Rectal smooth muscle tissue (tissue), 1 donor: ENCODE measurements around the gene FAM240A.

ENCODE experiments used
- H3K27ac ChIP-seq: one replicate; pipeline ENCODE4 v1.7.0; 2013; ENCODE audit warnings: low read depth, low read length, inconsistent platforms
- H3K27me3 ChIP-seq: one replicate; pipeline ENCODE4 v1.7.0; 2013; ENCODE audit warnings: low read length; ENCODE audit not compliant: control insufficient read depth, insufficient read depth
- H3K36me3 ChIP-seq: one replicate; pipeline ENCODE4 v1.7.0; 2013; ENCODE audit warnings: low read length; ENCODE audit not compliant: control insufficient read depth, insufficient read depth
- H3K4me1 ChIP-seq: one replicate; pipeline ENCODE4 v1.7.0; 2013; ENCODE audit warnings: low read length; ENCODE audit not compliant: control insufficient read depth, insufficient read depth
- H3K4me3 ChIP-seq: one replicate; pipeline ENCODE4 v1.7.0; 2013; ENCODE audit warnings: low read length
- H3K9ac ChIP-seq: one replicate; pipeline ENCODE4 v1.7.0; 2013; ENCODE audit warnings: low read length

Gene FAM240A

DNA sequence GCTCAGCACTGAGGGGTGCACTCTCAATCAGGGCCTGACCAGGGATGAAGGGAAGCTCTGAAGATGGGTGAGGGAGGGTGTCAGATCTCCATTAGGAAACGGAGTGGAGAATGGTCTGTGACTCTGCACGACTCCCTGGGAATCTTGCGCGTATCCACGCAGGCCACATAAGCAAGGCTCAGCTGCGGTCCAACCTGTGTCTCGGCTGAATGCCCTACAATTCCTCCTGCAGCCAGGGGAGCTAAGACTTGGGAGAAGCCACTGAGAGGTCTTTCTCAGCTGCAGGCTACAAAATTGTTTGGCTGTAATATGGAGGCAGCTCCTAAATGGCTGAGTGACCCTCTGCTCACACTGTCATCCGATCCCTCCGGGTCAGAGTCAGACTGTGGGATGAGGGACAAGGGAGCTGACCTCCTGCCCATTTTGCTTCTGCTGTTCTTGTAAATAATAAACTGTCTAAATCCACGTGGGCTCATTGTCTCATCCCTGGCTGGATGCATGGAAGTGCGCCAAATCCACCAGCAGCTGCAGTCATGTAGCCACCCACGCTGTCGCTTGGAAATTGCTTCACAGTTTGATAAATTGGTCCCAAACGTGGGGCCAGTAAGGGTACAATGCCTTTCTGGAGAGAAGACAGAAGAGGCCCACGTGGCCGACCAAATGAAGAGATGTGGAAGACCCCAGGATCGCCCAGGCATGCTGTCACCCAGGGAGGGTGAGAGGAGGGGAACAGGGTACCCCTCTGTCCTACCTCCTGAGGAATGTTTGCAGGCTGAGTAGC, 50.6 kb downstream of the FAM240A start:
- Histone ChIP-seq H3K27ac (no peak overlapping the region), H3K4me1 (peaks cover 2% of the 10 kb centered on the region), H3K27me3 (no peaks in the 10 kb centered on the region), H3K36me3 (no peaks in the 10 kb centered on the region), H3K9ac (no peak overlapping the region), H3K4me3 (no peak overlapping the region)

DNA sequence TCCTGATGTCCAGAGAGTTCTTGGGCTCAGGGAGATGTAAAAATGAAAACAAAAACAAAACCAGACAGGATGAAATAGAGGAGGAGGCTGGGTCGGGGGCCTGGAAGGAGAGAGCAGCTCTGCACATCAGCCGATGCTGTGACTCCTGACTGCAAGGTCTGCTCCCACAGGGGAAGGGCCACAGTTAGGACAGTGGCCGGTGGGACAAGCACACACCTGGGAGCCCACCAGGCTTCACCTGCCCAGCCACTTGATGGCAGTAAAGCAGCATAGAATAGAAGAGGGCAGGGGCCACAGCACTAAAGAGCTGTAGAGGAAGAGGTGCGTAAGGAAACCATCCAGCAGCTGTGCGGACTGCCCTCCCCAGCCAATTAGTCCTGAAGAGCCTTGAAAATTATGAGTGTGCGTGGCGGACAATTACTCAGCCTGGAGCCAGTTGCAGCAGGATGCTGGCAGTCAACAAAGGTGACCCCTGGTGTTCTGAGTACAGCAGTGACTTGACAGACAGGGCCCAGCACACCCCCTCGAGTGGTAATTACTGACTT, 51.3 kb downstream of the FAM240A start:
- Histone ChIP-seq H3K9ac (no peak overlapping the region), H3K36me3 (no peaks in the 10 kb centered on the region), H3K4me3 (no peak overlapping the region), H3K27me3 (no peaks in the 10 kb centered on the region), H3K27ac (no peak overlapping the region), H3K4me1 (peaks cover 2% of the 10 kb centered on the region)

DNA sequence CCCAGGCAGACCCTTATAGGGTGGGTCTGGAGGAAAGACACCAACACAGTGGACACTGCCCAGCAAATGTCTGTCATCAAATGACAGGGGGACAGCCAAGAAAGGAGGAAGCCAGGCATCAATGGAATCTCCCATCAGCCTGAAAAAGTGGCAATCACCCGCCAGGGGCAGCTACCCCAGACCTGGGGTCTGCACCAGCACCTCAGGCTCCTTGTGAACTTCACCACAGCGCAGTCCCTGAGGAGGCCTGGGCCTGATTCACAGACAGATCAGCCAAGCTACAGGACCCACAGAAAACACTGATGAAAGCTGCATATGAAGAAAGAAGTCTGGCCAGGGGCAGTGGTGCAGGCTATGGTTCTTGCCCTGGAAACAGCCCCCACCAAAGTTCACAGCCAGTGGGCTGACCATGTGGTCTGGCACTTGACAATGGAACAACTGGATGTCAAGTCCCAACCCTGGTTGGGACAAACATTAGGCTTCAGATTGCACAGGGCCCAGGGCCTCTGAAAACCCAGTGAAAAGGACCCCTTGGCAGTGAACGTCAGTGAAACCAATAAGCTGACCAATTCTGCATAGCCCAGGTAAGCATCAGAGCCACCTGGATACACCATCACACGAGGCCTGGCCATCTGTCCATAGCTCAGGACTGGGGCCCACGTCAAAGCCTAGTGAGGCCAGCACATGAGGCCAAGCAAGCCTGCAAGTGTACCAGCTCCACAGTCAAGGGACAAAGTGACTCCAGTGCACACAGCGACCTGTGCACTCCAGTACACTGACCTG, 52.1 kb downstream of the FAM240A start:
- Histone ChIP-seq H3K36me3 (no peaks in the 10 kb centered on the region), H3K27ac (no peak overlapping the region), H3K4me3 (no peak overlapping the region), H3K9ac (no peak overlapping the region), H3K27me3 (no peaks in the 10 kb centered on the region), H3K4me1 (peaks cover 2% of the 10 kb centered on the region)

DNA sequence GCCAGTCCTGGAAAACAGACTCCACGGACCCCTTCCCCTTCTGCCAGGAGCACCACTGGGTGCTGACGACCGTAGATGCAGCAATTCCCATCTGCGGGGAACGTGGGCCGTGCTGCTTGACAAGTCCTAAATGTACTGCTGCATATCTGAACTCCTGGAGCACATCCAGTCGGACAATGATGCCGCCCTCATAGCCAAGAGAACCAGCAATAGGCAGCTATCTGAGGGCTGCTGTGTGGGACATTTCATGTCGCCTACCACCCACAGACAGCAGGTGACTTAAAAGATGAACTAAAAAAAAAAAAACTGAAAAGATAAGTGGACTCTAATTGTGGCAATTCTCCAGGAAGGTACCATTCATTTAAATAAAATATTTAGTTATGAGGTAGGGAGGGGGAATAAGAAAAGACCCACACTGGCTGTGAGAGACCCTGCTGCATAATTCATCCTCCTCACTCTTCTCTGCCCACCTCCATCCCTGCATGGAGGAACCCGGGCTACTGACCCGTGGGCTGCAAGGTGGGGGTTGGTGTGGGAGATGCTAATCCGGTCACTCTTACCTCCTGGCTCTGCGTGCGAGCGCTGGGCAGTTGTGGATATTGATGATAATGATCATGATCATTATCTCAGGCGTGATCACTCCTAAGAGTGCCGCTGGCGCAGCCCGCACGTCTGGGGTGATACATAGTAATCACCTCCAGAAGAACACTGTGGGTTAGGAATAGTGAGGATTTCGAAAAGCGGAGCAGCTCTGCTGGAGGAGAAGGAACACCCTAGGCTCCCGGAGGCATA, 52.8 kb downstream of the FAM240A start:
- peaks cover 2% of the 10 kb centered on the region for H3K4me1 ChIP-seq
- H3K27me3 ChIP-seq: no peaks in the 10 kb centered on the region
- no peak overlapping the region for H3K4me3 ChIP-seq
- no peaks in the 10 kb centered on the region for H3K36me3 ChIP-seq
- no peak overlapping the region for H3K9ac ChIP-seq
- no peak overlapping the region for H3K27ac ChIP-seq

DNA sequence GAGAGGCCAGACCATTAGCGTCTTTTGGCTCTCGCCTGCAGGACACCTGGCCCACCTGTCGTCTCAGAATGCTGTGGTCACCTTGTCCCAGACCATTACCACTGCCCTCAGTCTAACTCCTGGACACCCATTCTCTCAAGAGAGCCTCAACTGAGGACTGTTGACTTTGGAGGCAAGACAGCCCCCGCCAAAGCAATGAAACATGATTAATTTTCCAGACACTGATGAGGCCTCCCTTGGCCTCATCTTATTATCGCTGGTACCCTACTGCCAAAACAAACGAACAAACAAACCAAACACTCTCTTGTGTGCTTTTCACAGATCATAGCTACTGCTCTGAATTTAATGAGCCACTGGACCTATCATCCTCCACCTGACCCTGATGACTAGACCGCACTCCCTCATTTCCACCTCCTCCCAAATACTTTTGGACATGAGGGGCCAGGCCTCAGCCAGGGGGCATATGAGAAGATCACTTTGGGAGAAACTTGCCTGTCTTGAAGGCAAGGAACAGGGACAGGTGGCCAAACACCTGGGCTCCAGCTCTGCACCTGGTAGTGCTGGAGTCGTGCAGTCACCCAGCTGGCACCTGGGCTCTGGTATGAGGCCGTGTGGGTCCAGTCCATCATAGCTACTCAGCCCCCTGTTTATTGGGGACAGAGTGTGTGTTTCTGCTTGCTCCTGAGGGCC, 53.6 kb downstream of the FAM240A start:
- no peak overlapping the region for H3K4me3 ChIP-seq
- no peak overlapping the region for H3K9ac ChIP-seq
- H3K4me1 ChIP-seq: peaks cover 2% of the 10 kb centered on the region
- no peaks in the 10 kb centered on the region for H3K27me3 ChIP-seq
- no peaks in the 10 kb centered on the region for H3K36me3 ChIP-seq
- no peak overlapping the region for H3K27ac ChIP-seq

DNA sequence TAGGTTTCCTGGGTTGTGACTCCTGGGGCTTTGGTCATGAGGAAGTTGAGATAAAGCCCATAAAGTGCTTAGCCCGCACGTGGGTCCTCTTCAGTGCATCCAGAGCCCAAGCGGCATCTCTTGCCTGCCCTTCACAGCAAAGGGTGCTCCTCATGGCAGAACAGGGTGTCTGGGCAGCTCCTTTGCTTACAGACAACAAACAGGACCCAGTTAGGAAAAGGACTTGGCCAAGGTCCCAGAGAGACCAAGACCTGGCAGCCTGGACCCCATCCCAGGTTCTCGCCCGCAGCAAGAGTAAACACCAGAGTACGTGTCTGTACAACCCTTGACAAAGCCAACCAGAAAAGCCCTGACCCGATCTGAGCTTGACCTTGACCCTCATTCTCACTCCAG, 54.1 kb downstream of the FAM240A start:
- H3K27ac ChIP-seq: no peak overlapping the region

DNA sequence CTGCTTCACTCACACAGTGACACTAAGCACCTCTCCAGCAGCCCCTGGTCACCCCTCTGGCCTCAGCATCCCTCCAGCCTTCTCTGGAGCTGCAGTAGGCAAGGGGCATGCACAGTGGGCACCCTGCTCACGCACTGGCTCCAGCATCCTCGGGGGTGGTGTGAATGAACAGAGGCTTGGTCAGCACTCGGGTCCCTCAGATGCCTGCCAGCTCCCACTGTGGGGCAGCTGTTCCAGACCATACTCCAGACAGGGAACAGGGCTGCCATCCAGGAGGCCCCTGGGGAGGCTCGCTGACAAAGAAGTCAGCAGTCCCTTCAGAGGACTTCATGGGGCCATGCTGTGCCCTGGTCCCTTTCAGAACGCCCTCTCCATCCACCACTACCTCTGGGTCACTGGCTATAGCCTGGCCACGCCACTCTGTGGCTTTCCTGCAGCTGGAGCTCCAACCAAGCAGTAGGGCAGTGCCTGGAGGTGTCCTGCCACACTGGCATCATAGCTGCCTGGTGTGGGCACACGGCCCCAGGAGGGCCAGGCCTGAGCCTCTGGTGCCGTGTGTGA, 54.8 kb downstream of the FAM240A start:
- no peak overlapping the region for H3K9ac ChIP-seq

More for the DNA sequence above, 54.1 kb downstream of the FAM240A start:
- Histone ChIP-seq H3K36me3 (no peaks in the 10 kb centered on the region), H3K9ac (no peak overlapping the region), H3K27me3 (no peaks in the 10 kb centered on the region), H3K4me3 (no peak overlapping the region), H3K4me1 (peaks cover 2% of the 10 kb centered on the region)

DNA sequence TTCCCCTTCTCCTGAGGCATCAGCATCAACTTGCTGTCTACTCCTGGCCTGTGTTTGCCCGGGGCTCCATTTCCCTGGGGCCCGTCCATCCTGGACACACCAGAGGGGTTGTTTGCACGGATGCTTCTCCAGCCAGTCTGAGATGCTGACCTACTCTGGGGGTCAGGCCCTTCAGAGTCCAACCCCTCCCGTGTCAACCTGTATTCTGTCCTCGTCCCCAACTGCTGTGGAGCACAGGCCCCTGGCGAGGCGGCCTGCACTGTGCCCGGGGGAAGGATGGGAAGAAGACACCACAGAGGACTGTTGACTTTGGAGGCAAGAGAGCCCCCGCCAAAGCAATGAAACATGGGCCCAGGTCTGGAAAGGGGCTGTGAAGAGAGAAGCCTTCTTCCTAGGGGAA, 55.3 kb downstream of the FAM240A start:
- H3K36me3 ChIP-seq: no peaks in the 10 kb centered on the region
- peaks cover 2% of the 10 kb centered on the region for H3K4me1 ChIP-seq
- H3K27ac ChIP-seq: no peak overlapping the region
- no peak overlapping the region for H3K4me3 ChIP-seq
- H3K9ac ChIP-seq: no peak overlapping the region
- H3K27me3 ChIP-seq: no peaks in the 10 kb centered on the region

More for the DNA sequence above, 54.8 kb downstream of the FAM240A start:
- H3K27me3 ChIP-seq: no peaks in the 10 kb centered on the region
- H3K4me1 ChIP-seq: peaks cover 2% of the 10 kb centered on the region
- no peaks in the 10 kb centered on the region for H3K36me3 ChIP-seq
- no peak overlapping the region for H3K4me3 ChIP-seq
- no peak overlapping the region for H3K27ac ChIP-seq

DNA sequence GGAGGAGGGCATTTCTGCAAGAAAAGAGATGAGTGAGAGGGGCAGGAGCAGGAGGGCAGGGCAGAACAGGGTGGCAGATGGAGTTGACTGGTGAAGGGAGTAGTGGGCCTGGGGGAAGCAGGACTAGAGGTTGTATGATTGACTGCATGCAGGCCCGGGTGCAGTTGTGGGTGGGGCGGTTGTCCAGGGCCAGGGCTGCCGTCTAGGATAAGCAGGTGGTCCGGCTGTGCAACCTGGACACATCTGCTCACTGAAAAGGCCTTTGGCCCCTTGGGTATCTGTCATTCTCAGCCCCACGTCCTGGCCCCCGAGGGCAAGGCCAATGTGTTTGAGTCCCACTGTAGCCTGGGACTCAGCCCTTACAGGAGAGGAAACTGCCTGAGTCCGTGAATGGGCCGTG, 55.8 kb downstream of the FAM240A start:
- Histone ChIP-seq H3K4me1 (peaks cover 2% of the 10 kb centered on the region), H3K27ac (no peak overlapping the region), H3K27me3 (no peaks in the 10 kb centered on the region), H3K4me3 (no peak overlapping the region), H3K36me3 (no peaks in the 10 kb centered on the region), H3K9ac (no peak overlapping the region)

DNA sequence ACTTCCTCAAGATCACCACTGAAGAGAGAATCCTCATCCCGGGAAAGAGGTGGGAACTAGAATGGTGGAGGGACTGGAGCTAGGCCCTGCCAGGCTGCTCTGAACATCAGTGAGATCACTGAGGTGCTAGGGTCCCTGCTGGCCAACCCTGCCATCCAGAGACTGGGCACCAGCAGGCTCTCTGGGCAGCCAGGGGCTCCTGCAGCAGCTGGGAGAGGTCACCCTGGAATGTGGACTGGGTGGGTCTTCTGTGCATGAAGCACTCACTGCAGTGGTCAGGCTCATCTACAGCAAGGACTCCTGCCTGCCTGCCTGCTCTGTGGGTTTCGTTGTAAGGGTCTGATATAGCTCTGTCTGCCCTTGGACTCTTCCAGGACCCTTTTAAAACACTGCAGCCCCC, 56.3 kb downstream of the FAM240A start:
- Histone ChIP-seq H3K27me3 (no peaks in the 10 kb centered on the region), H3K36me3 (no peaks in the 10 kb centered on the region), H3K4me1 (peaks cover 2% of the 10 kb centered on the region), H3K4me3 (no peak overlapping the region), H3K27ac (no peak overlapping the region), H3K9ac (no peak overlapping the region)

DNA sequence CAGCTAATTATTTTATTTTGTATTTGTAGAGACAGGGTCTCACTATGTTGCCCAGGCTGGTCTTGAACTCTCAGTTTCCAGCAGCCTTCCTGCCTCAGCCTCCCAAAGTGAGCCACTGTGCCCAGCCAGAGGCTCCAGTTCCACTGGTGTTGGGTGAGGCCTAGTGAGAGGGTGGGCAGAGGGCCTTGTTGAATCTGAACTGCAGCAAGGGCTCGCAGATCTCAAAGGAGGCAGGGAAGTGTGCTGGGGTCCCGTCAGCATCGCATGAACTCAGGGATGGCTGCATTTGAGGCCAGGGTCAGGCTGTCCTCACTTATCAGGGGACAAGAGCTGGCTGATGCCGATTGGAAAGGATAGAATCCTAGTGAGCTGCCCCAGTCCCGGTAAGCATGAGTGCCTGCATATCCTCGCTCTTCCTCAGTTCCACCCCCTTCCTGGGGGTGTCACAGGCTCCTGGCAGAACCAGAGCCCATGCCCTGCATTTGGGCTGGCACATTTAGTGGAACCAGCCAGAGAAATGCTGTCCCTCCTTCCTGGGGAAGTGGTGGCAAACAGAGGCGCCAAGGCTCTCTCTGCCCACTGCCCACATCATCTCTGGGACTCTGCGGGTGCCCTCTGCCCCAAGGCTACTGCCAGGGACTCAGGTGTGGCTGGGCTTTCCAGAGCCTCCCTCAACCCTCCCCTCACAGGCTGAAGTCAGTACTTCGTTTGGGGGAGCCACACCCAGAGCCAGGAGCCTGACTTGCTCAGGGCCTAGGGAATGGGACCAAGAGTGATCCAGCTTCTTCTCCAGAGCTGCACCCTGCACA, 57.1 kb downstream of the FAM240A start:
- peaks cover 2% of the 10 kb centered on the region for H3K4me1 ChIP-seq
- no peaks in the 10 kb centered on the region for H3K36me3 ChIP-seq
- H3K9ac ChIP-seq: no peak overlapping the region
- H3K27ac ChIP-seq: no peak overlapping the region
- H3K27me3 ChIP-seq: no peaks in the 10 kb centered on the region
- no peak overlapping the region for H3K4me3 ChIP-seq
